ENCODE measurements around the gene RNASEH2C.
"Not testable (repeated sequence)": the region's sequence is repeated elsewhere in the genome, so short reads cannot be mapped to it uniquely, and the experiment has no call there.

Gene RNASEH2C

GRCh38 chr11:65716774-65717405, 3.7 kb downstream of the RNASEH2C start:
- DNase-seq (ENCODE audit: low spot score) = no peak

- DNase-seq (ENCODE audit: low spot score) = no peak
Measured at GRCh38 chr11:65716302-65716701, 4.3 kb downstream of the RNASEH2C start.

DNA sequence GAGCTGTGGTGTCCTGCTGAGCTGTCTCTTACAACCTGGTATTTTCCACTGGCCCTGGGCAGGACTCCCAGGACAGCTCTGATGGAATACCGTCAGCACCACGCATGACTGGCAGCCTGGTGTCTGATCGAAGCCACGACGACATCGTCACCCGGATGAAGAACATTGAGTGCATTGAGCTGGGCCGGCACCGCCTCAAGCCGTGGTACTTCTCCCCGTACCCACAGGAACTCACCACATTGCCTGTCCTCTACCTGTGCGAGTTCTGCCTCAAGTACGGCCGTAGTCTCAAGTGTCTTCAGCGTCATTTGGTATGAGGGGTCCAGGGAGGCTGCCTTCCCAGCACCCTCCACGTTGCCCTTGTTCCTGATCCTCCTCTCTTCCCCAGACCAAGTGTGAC, 6.2 kb downstream of the RNASEH2C start:
- no peak for DNase-seq (ENCODE audit: low spot score)

DNA sequence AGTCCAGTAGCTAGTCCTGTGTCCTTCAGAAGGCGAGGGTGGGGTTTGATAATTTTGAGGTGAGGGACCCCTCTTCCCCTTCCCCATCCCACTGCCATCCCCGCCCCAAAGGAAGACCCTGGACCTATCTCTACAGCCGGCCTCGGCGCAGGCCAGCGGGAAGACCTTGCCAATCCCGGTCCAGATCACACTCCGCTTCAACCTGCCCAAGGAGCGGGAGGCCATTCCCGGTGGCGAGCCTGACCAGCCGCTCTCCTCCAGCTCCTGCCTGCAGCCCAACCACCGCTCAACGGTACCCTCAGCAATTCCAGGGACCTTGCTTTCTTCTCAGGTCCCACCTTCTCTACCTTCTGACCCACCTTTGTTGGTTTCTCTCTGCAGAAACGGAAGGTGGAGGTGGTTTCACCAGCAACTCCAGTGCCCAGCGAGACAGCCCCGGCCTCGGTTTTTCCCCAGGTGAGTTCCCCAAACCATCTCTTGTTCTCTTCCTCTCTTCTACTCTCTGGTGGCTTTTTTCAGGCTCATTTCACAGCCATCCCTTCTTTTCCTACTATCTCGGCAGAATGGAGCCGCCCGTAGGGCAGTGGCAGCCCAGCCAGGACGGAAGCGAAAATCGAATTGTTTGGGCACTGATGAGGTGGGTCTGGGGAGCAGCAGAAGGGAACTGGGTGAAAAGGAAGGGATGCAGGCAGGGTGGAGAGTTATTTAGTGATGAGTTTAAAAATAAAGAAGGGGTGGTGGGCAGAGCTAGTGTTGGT, 7.2 kb downstream of the RNASEH2C start:
- no peak for DNase-seq (ENCODE audit: low spot score)

DNA sequence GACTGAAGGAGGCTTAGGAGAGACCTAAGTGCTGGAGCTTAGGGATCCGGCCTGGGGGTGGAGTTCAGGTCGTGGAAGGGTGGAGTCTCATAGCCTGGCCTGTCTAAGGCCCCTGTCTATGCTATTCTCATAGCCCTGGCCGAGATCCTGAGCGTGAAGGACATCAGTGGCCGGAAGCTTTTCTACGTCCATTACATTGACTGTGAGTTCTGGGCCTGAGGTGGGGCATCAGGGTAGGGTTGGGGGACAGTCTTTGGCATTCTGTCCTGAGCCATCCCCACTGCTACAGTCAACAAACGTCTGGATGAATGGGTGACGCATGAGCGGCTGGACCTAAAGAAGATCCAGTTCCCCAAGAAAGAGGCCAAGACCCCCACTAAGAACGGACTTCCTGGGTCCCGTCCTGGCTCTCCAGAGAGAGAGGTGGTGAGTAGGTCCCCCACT, 7.9 kb downstream of the RNASEH2C start:
- no peak for DNase-seq (ENCODE audit: low spot score)

DNA sequence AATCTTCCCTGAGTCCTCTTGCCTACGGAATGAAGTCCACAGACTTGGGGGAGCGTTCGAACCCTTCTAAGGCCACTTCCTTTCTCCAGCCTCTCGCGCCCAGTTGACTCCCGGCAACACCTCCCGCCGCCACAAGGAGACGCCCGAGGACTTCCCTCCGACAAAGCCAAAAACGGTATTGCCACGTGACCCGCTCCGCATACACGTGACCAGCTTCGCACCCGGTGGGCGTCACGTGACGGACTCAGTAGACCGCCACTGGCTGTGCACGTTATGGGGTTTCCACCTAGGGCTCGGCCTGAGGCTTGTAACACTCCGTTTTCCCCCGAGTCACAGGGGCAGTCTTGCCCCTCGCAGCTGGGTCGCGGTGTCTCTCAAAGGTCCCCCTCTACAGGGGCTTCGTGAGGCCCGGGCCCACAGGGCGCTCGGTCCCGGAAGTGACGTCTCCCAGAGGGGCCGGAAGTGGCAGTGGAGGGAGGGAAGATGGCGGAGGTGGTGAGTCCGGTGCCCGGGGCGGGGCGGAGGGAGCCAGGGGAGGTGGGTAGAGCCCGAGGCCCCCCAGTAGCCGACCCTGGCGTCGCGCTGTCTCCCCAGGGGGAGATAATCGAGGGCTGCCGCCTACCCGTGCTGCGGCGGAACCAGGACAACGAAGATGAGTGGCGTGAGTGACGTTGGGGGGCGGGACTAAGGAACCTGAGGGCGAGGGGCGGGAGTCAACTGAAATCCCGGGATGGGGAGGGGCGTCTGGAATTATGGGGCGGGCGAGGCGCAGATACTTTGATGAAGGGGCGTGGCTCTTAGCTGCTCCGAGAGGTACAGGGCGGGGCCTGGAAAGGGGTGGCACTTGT, 8.6 kb downstream of the RNASEH2C start, which contains the start of gene KAT5:
KAT5 (plus strand) TSS at position 468 of the 848 bp plus-strand sequence; CDS start at position 484, 16 bp downstream.
- DNase-seq (ENCODE audit: low spot score) = peak; percentile 98

DNA sequence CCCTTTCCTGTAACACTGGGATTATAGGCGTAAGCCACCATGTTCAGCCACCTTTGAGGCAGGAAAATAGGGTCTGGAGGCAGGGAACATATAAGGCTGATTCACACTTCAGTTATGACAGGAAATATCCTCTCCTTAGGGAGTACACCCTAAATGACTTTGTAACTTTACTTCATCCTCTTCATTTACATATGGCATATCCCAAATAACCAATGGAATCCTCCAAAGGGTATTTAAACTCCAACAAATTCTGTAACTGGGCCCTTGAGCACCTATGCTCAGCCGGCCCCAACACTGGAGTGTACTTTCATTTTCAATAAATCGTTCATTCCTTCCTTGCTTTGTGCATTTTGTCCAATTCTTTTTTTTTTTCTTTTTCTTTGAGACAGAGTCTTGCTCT, 10.2 kb downstream of the RNASEH2C start:
- DNase-seq (ENCODE audit: low spot score) = no peak

GRCh38 chr11:65709661-65710060, 10.9 kb downstream of the RNASEH2C start:
- no peak for DNase-seq (ENCODE audit: low spot score)

DNA sequence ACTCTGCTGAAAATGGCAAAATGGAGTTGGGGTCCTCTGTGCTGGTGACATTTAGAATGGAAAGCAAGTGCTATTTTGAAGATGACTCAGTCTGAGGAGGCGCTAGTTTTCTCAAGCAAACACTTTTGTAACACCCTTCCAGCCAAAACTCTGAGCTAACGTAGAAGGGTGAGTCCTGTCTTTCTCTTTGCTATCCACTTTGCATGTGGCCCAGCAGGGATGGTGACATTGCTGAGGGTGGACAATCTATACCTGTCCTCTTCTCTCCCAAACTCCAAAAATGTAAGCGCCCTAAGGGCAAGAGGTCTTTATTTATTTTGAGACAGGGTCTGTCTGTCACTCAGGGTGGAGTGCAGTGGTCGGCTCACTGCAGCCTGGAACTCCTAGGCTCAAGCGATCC, 12.1 kb downstream of the RNASEH2C start:
- DNase-seq (ENCODE audit: low spot score) = no peak

GRCh38 chr11:65707002-65707401, 13.6 kb downstream of the RNASEH2C start:
- not testable (repeated sequence) for DNase-seq (ENCODE audit: low spot score)

GRCh38 chr11:65706303-65706763, 14.3 kb downstream of the RNASEH2C start:
- DNase-seq (ENCODE audit: low spot score) = not testable (repeated sequence)

DNA sequence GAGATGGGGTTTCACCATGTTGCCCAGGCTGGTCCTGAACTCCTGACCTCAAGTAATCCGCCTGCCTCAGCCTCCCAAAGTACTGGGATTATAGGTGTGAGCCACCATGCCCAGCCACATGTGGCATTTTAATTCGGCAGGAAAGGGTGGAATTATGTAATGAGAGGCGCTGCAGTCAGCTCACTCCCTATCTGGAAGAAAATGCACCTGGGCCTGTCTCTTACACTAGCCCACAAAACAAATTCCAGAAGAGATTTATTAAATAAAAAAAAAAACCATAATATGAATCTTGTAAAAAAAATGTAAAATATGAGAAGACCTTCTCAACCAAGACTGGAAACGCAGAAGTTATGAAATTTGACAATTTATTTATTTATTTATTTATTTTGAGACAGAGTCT, 16.8 kb downstream of the RNASEH2C start:
- no peak for DNase-seq (ENCODE audit: low spot score)

DNA sequence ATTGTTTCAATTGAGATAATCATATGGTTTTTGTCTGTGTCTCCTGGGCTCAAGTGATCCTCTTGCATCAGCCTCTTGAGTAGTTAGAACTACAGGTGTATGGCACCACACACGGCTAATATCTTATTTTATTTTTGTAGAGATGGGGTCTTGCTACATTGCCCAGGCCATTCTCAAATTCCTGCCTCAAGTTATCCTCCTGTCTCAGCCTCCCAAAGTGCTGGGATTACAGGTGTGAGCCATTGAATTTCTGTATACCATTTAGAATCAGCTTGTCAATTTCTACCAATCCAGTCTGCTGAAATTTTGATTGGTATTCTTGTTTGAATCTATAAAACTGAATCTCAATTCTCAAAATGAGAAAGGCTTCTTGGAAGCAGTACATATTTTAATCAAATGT, 18.9 kb downstream of the RNASEH2C start:
- DNase-seq (ENCODE audit: low spot score) = no peak

DNA sequence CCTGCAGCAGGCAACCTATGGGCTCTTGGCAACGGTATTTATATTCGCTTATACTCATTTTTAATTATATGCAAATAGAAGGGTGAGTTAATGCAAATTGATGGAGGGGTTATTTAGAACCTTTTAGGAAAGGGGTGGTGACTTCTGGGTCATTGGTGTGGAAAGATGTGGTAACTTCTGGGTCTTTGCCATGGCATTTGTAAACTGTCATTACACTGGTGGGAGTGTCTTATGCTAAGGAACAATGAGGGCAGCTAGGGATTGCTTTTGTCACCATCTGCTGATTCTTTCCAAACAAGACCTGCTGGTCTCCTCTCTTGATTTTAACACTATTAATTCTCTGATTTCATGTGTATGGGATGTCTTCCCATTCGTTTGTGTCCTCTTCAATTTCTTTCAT, 20.2 kb downstream of the RNASEH2C start:
- no peak for DNase-seq (ENCODE audit: low spot score)

- no peak for DNase-seq (ENCODE audit: low spot score)
Measured at GRCh38 chr11:65699306-65699705, 21.3 kb downstream of the RNASEH2C start.

DNA sequence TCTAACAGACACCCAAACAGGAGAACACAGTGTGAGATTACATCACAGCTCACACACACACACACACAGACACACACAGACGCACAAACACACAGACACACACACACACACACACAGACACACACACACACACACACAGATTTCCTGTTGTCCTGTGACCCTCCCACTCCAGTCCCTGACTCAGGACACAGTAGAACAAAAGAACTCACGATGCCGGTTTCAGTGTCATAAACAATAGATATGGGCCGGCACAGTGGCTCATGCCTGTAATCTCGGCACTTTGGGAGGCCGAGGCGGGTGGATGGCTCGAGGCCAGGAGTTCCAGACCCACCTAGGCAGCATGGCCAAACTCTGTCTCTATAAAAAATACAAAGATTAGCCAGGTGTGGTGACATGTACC, 22.4 kb downstream of the RNASEH2C start:
- DNase-seq (ENCODE audit: low spot score) = no peak

DNA sequence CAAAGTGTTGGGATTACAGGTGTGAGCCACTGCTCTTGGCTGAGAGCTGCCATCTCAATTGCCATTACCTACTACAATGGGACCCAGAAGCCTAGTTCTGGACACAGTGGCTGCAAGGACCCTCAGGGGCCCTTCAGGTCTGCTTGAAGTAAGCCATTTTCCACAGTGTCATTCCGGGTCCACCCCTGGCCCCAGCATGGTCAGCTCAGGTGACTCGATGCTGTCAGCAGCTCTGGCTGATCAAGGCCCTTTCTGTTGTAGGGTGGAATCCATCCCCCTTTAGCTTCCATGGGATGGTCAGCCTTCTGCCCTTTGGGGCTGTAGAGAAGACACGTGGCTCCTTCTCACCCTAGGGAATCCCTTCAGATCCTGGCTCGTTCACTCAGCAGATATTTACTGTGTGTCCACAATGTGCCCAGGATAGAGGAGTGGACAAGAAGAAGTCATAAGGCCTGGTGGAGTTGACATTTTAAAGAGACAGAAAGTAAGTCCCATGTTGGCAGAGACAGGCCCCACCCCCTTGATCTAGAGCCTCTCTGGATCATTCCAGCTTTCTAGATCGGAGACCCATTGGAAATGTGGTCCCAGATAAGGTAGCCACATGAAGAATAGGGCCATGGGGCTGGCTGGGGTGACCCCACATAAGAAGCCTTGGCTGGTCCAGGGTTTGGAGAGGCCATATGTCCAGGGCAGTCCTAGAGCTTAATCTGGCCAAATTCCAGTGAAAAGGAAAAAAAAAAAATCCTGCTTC, 23.6 kb downstream of the RNASEH2C start:
- DNase-seq (ENCODE audit: low spot score) = no peak

DNA sequence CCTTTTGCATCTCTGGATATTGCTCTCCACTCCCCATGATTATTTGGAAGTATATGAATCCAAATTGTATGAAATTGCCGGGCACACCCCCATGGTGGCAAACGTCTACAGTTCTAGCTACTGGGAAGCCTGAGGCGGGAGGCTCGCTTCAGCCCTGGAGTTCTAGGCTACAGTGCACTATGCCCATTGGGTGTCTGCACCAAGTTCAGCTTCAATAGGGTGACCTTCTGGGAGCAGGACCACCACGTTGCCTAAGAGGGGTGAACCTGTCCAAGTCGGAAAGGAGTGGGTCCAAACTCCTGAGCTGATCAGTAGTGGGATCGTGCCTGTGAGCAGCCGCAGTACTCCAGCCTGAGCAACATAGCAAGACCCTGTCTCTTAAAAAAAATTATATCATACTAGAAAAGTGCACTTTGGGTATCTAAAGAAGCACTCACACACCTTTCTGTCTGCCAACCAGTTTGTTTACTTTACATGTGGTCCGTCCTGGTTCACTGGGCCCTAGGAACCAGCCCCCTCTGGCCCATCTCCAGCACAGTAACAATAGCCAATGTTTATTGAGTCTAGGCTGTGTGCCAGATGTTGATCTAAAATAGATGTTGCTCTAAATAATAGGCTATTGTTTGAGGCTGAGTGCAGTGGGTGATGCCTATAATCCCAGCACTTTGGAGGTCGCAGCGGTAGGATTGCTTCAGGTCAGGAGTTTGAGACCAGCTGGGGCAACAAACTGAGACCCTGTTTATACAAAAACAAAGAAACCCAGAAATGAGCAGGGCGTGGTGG, 24.9 kb downstream of the RNASEH2C start:
- peak; percentile 86 for DNase-seq (ENCODE audit: low spot score)

DNA sequence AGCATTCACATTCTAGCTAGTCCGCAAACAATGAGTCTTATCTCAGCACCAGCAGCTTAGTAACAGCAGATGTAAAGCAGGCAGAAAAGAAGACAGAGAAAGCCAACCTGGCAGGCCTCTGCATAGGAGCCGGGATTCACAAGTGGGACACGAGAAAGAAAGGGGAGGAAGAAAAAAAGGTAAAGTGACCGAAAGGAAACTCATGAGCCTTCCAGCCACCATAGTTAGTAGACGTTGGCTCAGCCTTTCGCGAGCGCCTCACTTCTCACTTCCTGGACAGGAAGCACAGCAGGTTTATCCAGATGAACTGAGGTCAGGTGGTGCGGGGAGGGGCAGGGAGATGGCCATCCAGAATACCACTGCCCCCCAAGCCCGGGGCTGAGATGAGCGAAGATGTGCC, 28.2 kb downstream of the RNASEH2C start:
- DNase-seq (ENCODE audit: low spot score) = no peak

DNA sequence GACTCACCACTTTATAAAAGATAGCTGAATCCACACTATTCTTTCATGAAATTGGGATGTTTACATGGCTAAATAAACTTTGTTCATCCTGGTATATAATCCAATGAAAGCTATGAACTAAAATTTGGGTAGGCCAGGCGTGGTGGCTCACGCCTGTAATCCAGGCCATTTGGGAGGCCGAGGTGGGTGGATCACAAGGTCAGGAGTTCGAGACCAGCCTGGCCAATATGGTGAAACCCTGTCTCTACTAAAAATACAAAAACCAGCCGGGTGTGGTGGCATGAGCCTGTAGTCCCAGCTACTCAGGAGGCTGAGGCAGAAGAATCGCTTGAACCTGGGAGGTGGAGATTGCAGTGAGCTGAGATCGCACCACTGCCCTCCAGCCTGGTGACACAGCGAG, 28.8 kb downstream of the RNASEH2C start:
- DNase-seq (ENCODE audit: low spot score) = not testable (repeated sequence)

DNA sequence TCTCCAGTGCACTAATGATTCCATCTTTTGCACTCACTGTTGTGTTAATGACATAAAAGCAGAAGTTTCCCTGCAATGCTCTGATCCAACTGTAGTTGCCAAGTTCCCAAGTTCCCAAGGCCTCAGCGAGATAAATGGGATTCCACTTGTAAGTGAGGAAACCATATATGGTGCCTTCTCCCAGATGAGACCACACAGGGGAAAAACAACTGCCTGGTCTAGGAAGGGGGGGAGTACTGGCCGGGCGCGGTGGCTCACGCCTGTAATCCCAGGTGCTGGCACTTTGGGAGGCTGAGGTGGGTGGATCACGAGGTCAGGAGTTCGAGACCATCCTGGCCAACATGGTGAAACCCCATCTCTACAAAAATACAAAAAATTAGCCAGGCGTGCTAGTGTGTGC, 34.6 kb downstream of the RNASEH2C start:
- DNase-seq (ENCODE audit: low spot score) = no peak
